Heart left ventricle (tissue), 13 donors: Measurements from ENCODE around the gene NBAS.

ENCODE experiments used
- CTCF ChIP-seq, 12 donors: fragments of 200-600 bp; sonication (generic) in 4 of 12; IDR thresholded peaks; one replicate each; pipeline versions ENCODE4 v1.5.0 to v1.8.0; 2018 to 2022; ENCODE audit warnings: antibody characterized with exemption in 12 of 12, mild to moderate bottlenecking in 5 of 12
- POLR2A ChIP-seq, 2 donors: fragments of 450-650 bp; IDR thresholded peaks; one replicate each; pipeline ENCODE4 v1.6.1; 2017; ENCODE audit warnings: antibody characterized with exemption in 2 of 2, mild to moderate bottlenecking in 2 of 2, moderate library complexity in 2 of 2
- donor health status: ischemic (EF 13 %, LVEDD 7.1; RV severe dilation, severe dysfunction).
- donor health status: DM: no; HTN: yes; CAD: no.
- donor health status: DM: no; HTN: no; CAD: no.
- donor health status: ischemic (EF 25% LVEDD 6.9; RV normal size, moderate dysfunction).
- donor health status: ischemic (EF 25% LVEDD 5.7; RV mildly dilated, moderate dysfunction).
- donor health status: ischemic (EF 35%, LVEDD 5.7; RV mildly dilated, moderate dysfunction).
- donor health status: nonischemic (EF 11% LVEDD 7.7; RV severe dilation, severe dysfunction).
- donor health status: DM: yes; HTN: yes; CAD: no.
- donor health status: PGD.
- donor health status: ischemic (EF 29% LVEDD 5.4; RV normal size, mild dysfunction).
- donor health status: nonischemic (EF 23%, LVEDD 6.1; RV moderate dilation, normal function).

- TF ChIP-seq CTCF (IDR thresholded peaks at IDR 0.05) (no peak), POLR2A (IDR thresholded peaks at IDR 0.05) (no peak)
Measured at GRCh38 chr2:15127876-15128275, 433.3 kb downstream of the NBAS start.
